ENCODE results near the gene ASCL4.
"Not testable (repeated sequence)": the region's sequence is repeated elsewhere in the genome, so short reads cannot be mapped to it uniquely, and the experiment has no call there.

DNA sequence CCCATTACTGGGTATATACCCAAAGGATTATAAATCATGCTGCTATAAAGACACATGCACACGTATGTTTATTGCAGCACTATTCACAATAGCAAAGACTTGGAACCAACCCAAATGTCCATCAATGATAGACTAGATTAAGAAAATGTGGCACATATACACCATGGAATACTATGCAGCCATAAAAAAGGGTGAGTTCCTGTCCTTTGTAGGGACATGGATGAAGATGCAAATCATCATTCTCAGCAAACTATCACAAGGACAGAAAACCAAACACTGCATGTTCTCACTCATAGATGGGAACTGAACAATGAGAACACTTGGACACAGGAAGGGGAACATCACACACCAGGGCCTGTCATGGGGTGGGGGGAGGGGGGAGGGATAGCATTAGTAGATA, 46.8 kb upstream of the ASCL4 start:
- TF ChIP-seq, protein P1, sequence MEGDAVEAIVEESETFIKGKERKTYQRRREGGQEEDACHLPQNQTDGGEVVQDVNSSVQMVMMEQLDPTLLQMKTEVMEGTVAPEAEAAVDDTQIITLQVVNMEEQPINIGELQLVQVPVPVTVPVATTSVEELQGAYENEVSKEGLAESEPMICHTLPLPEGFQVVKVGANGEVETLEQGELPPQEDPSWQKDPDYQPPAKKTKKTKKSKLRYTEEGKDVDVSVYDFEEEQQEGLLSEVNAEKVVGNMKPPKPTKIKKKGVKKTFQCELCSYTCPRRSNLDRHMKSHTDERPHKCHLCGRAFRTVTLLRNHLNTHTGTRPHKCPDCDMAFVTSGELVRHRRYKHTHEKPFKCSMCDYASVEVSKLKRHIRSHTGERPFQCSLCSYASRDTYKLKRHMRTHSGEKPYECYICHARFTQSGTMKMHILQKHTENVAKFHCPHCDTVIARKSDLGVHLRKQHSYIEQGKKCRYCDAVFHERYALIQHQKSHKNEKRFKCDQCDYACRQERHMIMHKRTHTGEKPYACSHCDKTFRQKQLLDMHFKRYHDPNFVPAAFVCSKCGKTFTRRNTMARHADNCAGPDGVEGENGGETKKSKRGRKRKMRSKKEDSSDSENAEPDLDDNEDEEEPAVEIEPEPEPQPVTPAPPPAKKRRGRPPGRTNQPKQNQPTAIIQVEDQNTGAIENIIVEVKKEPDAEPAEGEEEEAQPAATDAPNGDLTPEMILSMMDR (CRISPR knock-in tag; IDR thresholded peaks at IDR 0.05): not testable (repeated sequence)
- not testable (repeated sequence) for TF ChIP-seq TGIF2 (CRISPR knock-in tag; IDR thresholded peaks at IDR 0.05); MAFF (IDR thresholded peaks at IDR 0.05; ENCODE audit: low read depth, low read length); SMC3 (IDR thresholded peaks at IDR 0.05; ENCODE audit: low read length)
